ENCODE measurements around the gene CDHR1.

- no peak for TF ChIP-seq CTCF (IDR thresholded peaks at IDR 0.05 in 4 of 5, conservative IDR thresholded peaks at IDR 0.05 in 1 of 5)
- TF ChIP-seq POLR2A (IDR thresholded peaks at IDR 0.05): no peak
Observed at GRCh38 chr10:84173501-84173929, 20.8 kb upstream of the CDHR1 start, which contains the start of gene GPR15LG.

Data from gastrocnemius medialis (tissue), 4 donors.